Measurements from ENCODE around the gene LOC101059915.
A peak's percentile ranks its signal among the peaks of the same experiment; 100 is the strongest.

Gene LOC101059915

GRCh38 chrX:71629467-71629866 lies 37.9 kb upstream of the LOC101059915 start:
- Histone ChIP-seq H3K27ac (replicated peaks in 1 of 4) (no peak overlapping the region), H3K4me1 (no peaks in the 10 kb centered on the region), H3K36me3 (no peaks in the 10 kb centered on the region), H3K9me3 (no peaks in the 10 kb centered on the region), H3K4me3 (no peak overlapping the region), H3K27me3 (no peaks in the 10 kb centered on the region)
- TF ChIP-seq POLR2AphosphoS5 (IDR thresholded peaks at IDR 0.05) (no peak), EP300 (IDR thresholded peaks at IDR 0.05) (no peak), POLR2A (IDR thresholded peaks at IDR 0.05; ENCODE audit: low read depth) (no peak), CTCF (IDR thresholded peaks at IDR 0.05) (no peak)
- 74% methylated on average over 2 of the region's 2 CpGs for WGBS
- intact Hi-C loops (cut with DNase I), result no loop called here
- DNase-seq (ENCODE audit: extremely low spot score), result no peak

- H3K27ac ChIP-seq (replicated peaks in 1 of 4), result no peak overlapping the region
- no peak for DNase-seq (ENCODE audit: extremely low spot score)
- H3K36me3 ChIP-seq, result no peaks in the 10 kb centered on the region
- no peaks in the 10 kb centered on the region for H3K9me3 ChIP-seq
- H3K4me1 ChIP-seq, result peaks cover 0 to 14% (median 8%) of the 10 kb centered on the region in 4 donors
- H3K27me3 ChIP-seq, result no peaks in the 10 kb centered on the region
- TF ChIP-seq POLR2AphosphoS5 (IDR thresholded peaks at IDR 0.05), result no peak
- no peak for TF ChIP-seq EP300 (IDR thresholded peaks at IDR 0.05)
- no peak for TF ChIP-seq POLR2A (IDR thresholded peaks at IDR 0.05; ENCODE audit: low read depth)
- no peak for TF ChIP-seq CTCF (IDR thresholded peaks at IDR 0.05)
- intact Hi-C loops (cut with DNase I), result no loop called here
- H3K4me3 ChIP-seq, result no peak overlapping the region
- 80% methylated on average over 10 of the region's 10 CpGs for WGBS
These were observed 34.3 kb upstream of the LOC101059915 start for GRCh38 chrX:71632923-71633657.

GRCh38 chrX:71634366-71634765 lies 33.0 kb upstream of the LOC101059915 start:
- Histone ChIP-seq H3K9me3 (no peaks in the 10 kb centered on the region), H3K4me3 (no peak overlapping the region), H3K27me3 (no peaks in the 10 kb centered on the region), H3K4me1 (peaks cover 0 to 15% (median 9%) of the 10 kb centered on the region in 4 donors), H3K36me3 (no peaks in the 10 kb centered on the region), H3K27ac (replicated peaks in 1 of 4) (no peak overlapping the region)
- TF ChIP-seq POLR2AphosphoS5 (IDR thresholded peaks at IDR 0.05), result no peak
- no peak for TF ChIP-seq EP300 (IDR thresholded peaks at IDR 0.05)
- TF ChIP-seq CTCF (IDR thresholded peaks at IDR 0.05), result no peak
- TF ChIP-seq POLR2A (IDR thresholded peaks at IDR 0.05; ENCODE audit: low read depth), result no peak
- intact Hi-C loops (cut with DNase I), result no loop called here
- DNase-seq (ENCODE audit: extremely low spot score), result no peak
- whole genome bisulfite sequencing, result 82% methylated on average over 6 of the region's 6 CpGs

GRCh38 chrX:71636438-71637252 lies 30.7 kb upstream of the LOC101059915 start:
- intact Hi-C loops (cut with DNase I), result no loop called here
- H3K4me3 ChIP-seq, result no peak overlapping the region
- TF ChIP-seq POLR2AphosphoS5 (IDR thresholded peaks at IDR 0.05) (no peak), EP300 (IDR thresholded peaks at IDR 0.05) (no peak), POLR2A (IDR thresholded peaks at IDR 0.05; ENCODE audit: low read depth) (no peak), CTCF (IDR thresholded peaks at IDR 0.05) (no peak)
- H3K36me3 ChIP-seq, result no peaks in the 10 kb centered on the region
- H3K4me1 ChIP-seq, result peaks cover 0 to 15% (median 9%) of the 10 kb centered on the region in 4 donors
- no peaks in the 10 kb centered on the region for H3K27me3 ChIP-seq
- no peaks in the 10 kb centered on the region for H3K9me3 ChIP-seq
- H3K27ac ChIP-seq (replicated peaks in 1 of 4), result peak overlapping the region in 2 of 4 donors; percentile 53
- WGBS, result 79% methylated on average over 9 of the region's 9 CpGs
- DNase-seq (ENCODE audit: extremely low spot score), result no peak
